ENCODE measurements around the gene OBI1.

GRCh38 chr13:78587395-78587794 is 71.6 kb downstream of the OBI1 start:
- no peak for TF ChIP-seq CTCF (conservative IDR thresholded peaks at IDR 0.05)
- TF ChIP-seq ZFX (IDR thresholded peaks at IDR 0.05): no peak

Measured in C4-2B (cell line).